Body of pancreas (tissue), 4 donors: ENCODE results near the gene CDK17. TPM values are rescaled to one million over a fixed set of nuclear protein-coding genes. Genes with fewer than 3 reads are reported as not detected.
A peak's percentile ranks its signal among the peaks of the same experiment; 100 is the strongest.

ENCODE experiments used
- ATAC-seq: fragments of 150-250 bp; one replicate; pipeline ENCODE4 v1.9.1; 2016
- DNase-seq, 4 donors: peaks; one replicate each; pipeline ENCODE4 v3.0.0-alpha.2; 2019
- H3K27ac ChIP-seq, 4 donors: fragments of 200-600 bp; sonication (generic); 1 replicate in 3 of 4; 2 replicates in 1 of 4; pipeline versions ENCODE4 v1.5.1 to v1.6.1; 2016 to 2019; ENCODE audit warnings: mild to moderate bottlenecking in 1 of 4, mixed read lengths in 1 of 4, moderate library complexity in 1 of 4
- H3K27me3 ChIP-seq, 2 donors: fragments of 200-600 bp; sonication (generic); one replicate each; pipeline ENCODE4 v1.6.0; 2016; ENCODE audit warnings: mild to moderate bottlenecking in 1 of 2
- H3K36me3 ChIP-seq, 2 donors: fragments of 200-600 bp; sonication (generic); replicated peaks in 1 of 2; 2 replicates each; pipeline ENCODE4 v1.5.1; 2016; ENCODE audit warnings: low read depth in 2 of 2; ENCODE audit not compliant: insufficient read depth in 1 of 2
- H3K4me1 ChIP-seq: fragments of 200-600 bp; sonication (generic); one replicate; pipeline ENCODE4 v1.6.0; 2016
- H3K4me3 ChIP-seq, 2 donors: fragments of 200-600 bp; sonication (generic); 1 replicate in 1 of 2; 2 replicates in 1 of 2; pipeline ENCODE4 v1.5.1; 2016 to 2019
- H3K9me3 ChIP-seq, 3 donors: fragments of 200-600 bp; sonication (generic); 1 replicate in 2 of 3; 2 replicates in 1 of 3; pipeline ENCODE4 v1.5.1; 2016
- POLR2A ChIP-seq, 3 donors: fragments of 450-650 bp; IDR thresholded peaks; one replicate each; pipeline ENCODE4 v1.6.1; 2016; ENCODE audit warnings: antibody characterized with exemption in 3 of 3, mild to moderate bottlenecking in 2 of 3
- WGBS, 2 donors: methylation state at CpG; one replicate each; pipeline ENCODE4 v1.1.5; 2017; 5-methylcytosine and 5-hydroxymethylcytosine counted together
- intact Hi-C: fragments of 100-400 bp; cut with DNase I; formaldehyde crosslinking; loops from one replicate; pipeline ENCODE4 v1.15.1; 2023
- total RNA-seq, 2 donors: library from RNA; depleted of rRNA; stranded (reverse); fragments of >200 nt; gene quantifications; one replicate each; pipeline ENCODE4 v1.1.0, GENCODE V29; 2016
- TF ChIP-seq, protein P1 (sequence below), 7 experiments: fragments of 450-650 bp in 4 of 7; fragments of 200-600 bp in 3 of 7; sonication (generic) in 3 of 7; IDR thresholded peaks; one replicate each; pipeline ENCODE4 v1.5.1; 2016 to 2019; ENCODE audit warnings: antibody characterized with exemption in 7 of 7

CDK17 gene
- total RNA-seq, 2 donors from 2014 or later, result 17.5 to 29.8 TPM

DNA sequence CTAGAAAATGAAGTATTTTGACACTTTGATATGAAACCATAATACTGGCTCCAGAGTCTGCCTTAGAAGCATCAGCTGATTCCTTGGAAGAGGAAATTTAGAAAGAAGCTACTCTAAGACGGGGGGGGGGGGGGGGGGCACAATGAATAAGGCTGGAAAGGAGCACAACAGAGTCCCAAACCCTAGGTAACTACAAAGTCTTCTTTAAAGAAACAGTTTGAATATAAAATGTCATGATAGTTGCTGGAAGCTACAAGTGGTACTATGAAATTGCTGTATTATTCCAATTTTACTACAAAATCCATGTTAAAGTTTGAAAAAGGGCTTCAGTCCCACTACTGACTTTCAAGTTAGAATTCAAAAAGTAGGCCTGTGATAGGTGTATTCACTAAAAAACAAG is 31.6 kb downstream of the CDK17 start:
- WGBS, 2 donors, result 67 to 72% methylated on average over 1 of the region's 1 CpG
- no peak overlapping the region for H3K27ac ChIP-seq
- no peaks in the 10 kb centered on the region for H3K9me3 ChIP-seq
- TF ChIP-seq, protein P1, sequence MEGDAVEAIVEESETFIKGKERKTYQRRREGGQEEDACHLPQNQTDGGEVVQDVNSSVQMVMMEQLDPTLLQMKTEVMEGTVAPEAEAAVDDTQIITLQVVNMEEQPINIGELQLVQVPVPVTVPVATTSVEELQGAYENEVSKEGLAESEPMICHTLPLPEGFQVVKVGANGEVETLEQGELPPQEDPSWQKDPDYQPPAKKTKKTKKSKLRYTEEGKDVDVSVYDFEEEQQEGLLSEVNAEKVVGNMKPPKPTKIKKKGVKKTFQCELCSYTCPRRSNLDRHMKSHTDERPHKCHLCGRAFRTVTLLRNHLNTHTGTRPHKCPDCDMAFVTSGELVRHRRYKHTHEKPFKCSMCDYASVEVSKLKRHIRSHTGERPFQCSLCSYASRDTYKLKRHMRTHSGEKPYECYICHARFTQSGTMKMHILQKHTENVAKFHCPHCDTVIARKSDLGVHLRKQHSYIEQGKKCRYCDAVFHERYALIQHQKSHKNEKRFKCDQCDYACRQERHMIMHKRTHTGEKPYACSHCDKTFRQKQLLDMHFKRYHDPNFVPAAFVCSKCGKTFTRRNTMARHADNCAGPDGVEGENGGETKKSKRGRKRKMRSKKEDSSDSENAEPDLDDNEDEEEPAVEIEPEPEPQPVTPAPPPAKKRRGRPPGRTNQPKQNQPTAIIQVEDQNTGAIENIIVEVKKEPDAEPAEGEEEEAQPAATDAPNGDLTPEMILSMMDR (IDR thresholded peaks at IDR 0.05), result no peak
- TF ChIP-seq POLR2A (IDR thresholded peaks at IDR 0.05), result no peak
- H3K27me3 ChIP-seq, result no peaks in the 10 kb centered on the region
- H3K4me1 ChIP-seq, result peaks cover 24% of the 10 kb centered on the region
- no peak for ATAC-seq
- intact Hi-C loops, result no loop called here
- no peaks in the 10 kb centered on the region for H3K36me3 ChIP-seq
- no peak overlapping the region for H3K4me3 ChIP-seq
- DNase-seq, result no peak

DNA sequence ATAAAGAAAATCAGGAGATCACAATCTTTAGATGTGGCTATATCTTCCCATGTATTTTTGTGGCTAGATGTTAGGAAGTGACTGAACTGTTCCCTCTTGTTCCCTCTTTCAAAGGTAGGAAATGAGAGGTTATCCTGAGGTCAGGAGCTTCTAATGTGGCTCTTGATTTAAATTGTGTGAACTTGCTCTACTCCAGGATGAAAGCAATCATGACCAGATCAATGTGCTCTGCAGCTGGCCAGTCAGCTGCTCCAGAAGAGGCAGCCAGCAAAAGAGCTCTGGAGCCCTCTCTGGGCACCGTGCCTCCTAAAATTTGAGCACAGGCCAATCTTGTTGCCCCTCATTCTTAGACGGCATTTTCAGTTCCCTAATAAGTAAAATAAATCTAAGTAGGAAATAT is 32.0 kb downstream of the CDK17 start:
- intact Hi-C loops, result no loop called here
- H3K36me3 ChIP-seq, result no peaks in the 10 kb centered on the region
- no peak overlapping the region for H3K4me3 ChIP-seq
- WGBS, 2 donors, result 11 to 18% methylated on average over 2 of the region's 2 CpGs
- DNase-seq (peak in 1 of 4 donors; percentile 16), ATAC-seq (no peak)
- H3K9me3 ChIP-seq, result no peaks in the 10 kb centered on the region
- no peak overlapping the region for H3K27ac ChIP-seq
- TF ChIP-seq, protein P1 (IDR thresholded peaks at IDR 0.05), result no peak
- TF ChIP-seq POLR2A (IDR thresholded peaks at IDR 0.05), result no peak
- H3K27me3 ChIP-seq, result no peaks in the 10 kb centered on the region
- peaks cover 24% of the 10 kb centered on the region for H3K4me1 ChIP-seq

DNA sequence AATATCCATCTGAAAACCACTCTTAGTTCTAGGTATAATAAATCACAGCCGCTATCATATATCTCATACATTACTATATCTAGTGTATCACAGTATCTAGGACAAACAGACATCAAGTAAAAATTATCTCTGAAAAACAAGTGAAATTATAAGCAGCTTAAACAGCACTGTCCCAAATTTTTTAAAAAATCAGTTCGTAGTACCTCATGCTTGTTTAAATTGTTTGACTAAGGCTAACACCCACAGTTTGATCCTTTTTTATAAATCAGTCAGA is 33.9 kb downstream of the CDK17 start:
- TF ChIP-seq, protein P1 (IDR thresholded peaks at IDR 0.05), result no peak
- TF ChIP-seq POLR2A (IDR thresholded peaks at IDR 0.05), result no peak

DNA sequence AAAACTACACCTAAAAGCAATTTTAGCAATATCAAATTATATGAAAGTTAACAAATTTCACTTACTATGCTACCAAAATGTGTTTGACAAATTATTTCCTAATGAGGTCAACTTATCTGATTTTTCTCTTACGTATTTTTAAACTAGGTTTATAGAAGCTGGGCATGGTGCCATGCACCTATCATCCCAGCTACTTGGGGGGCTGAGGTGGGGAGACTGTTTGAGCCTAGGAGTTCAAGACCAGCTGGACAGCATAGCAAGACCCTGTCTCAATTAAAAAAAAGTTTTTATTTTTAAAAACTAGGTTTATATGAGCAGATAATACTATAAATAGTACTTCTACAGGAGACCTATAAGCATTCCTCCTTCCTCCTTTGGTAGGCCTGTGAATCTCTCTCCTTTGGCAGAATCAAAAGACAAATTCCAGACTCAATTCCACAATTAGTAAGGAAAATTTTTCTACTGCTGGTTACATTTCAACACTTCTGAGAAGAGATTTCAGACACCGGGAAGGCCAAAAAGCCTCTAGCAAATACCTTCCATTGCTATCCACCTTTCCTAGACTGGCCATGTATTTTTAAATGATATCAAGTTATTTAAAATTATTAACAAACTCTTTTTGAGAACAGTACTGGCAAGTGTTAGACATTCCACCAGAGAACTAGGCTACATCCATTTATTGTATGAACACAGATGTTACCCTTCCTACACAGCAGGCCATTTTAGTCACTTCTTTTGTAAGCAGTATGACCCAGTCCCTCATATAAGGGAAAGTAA is 34.4 kb downstream of the CDK17 start:
- intact Hi-C loops, result no loop called here

More for the DNA sequence above, 33.9 kb downstream of the CDK17 start:
- intact Hi-C loops, result no loop called here
- Histone ChIP-seq H3K27ac (no peak overlapping the region), H3K9me3 (no peaks in the 10 kb centered on the region), H3K27me3 (no peaks in the 10 kb centered on the region), H3K4me1 (peaks cover 27% of the 10 kb centered on the region), H3K36me3 (no peaks in the 10 kb centered on the region), H3K4me3 (no peak overlapping the region)
- ATAC-seq, result no peak
- WGBS, 2 donors, result 88 to 89% methylated on average over 2 of the region's 2 CpGs
- DNase-seq, result no peak

More for the DNA sequence above, 34.4 kb downstream of the CDK17 start:
- H3K27ac ChIP-seq, result no peak overlapping the region
- ATAC-seq (no peak), DNase-seq (no peak)
- H3K27me3 ChIP-seq, result no peaks in the 10 kb centered on the region
- no peaks in the 10 kb centered on the region for H3K36me3 ChIP-seq
- H3K4me1 ChIP-seq, result peaks cover 27% of the 10 kb centered on the region
- no peaks in the 10 kb centered on the region for H3K9me3 ChIP-seq
- H3K4me3 ChIP-seq, result no peak overlapping the region
- TF ChIP-seq, protein P1 (IDR thresholded peaks at IDR 0.05), result no peak
- TF ChIP-seq POLR2A (IDR thresholded peaks at IDR 0.05), result no peak
- WGBS, 2 donors, result 53 to 54% methylated on average over 2 of the region's 2 CpGs
